Esophagus muscularis mucosa (tissue), 3 donors: ENCODE measurements around the gene OR6B1.

Experiments used
- POLR2A ChIP-seq: fragments of 450-650 bp; IDR thresholded peaks from one replicate; pipeline ENCODE4 v1.6.1; 2017; ENCODE audit warnings: antibody characterized with exemption, moderate library complexity, mild to moderate bottlenecking, low read depth
- POLR2AphosphoS5 ChIP-seq, 2 donors: sonication (generic); formaldehyde crosslinking; IDR thresholded peaks; one replicate each; pipeline ENCODE4 v1.6.1; 2017; ENCODE audit warnings: antibody characterized with exemption in 2 of 2
- TF ChIP-seq, protein P1 (sequence below), 3 experiments: fragments of 200-600 bp in 2 of 3; fragments of 450-650 bp in 1 of 3; sonication (generic) in 2 of 3; IDR thresholded peaks; one replicate each; pipeline ENCODE4 v1.5.1; 2017 to 2019; ENCODE audit warnings: antibody characterized with exemption in 3 of 3, mild to moderate bottlenecking in 2 of 3, moderate library complexity in 1 of 3

DNA sequence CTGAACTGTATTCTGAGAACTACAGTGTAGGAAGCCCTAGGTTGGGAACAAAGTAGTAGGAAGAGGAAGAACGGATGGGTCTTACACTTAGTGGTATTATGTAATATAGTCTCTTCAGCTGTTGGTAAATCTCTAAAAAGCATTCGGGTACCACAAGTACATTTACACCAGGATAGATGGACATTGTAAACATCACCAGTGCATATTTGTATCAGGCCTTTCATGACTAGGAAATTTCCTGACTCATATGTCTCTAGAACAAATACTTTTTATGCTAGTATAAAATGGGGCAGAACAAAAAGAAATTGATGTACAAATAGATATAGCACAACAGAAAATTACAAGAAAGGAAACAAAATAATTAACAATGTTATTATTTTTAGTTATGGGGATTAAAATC is 21.5 kb upstream of the OR6B1 start:
- TF ChIP-seq, protein P1, sequence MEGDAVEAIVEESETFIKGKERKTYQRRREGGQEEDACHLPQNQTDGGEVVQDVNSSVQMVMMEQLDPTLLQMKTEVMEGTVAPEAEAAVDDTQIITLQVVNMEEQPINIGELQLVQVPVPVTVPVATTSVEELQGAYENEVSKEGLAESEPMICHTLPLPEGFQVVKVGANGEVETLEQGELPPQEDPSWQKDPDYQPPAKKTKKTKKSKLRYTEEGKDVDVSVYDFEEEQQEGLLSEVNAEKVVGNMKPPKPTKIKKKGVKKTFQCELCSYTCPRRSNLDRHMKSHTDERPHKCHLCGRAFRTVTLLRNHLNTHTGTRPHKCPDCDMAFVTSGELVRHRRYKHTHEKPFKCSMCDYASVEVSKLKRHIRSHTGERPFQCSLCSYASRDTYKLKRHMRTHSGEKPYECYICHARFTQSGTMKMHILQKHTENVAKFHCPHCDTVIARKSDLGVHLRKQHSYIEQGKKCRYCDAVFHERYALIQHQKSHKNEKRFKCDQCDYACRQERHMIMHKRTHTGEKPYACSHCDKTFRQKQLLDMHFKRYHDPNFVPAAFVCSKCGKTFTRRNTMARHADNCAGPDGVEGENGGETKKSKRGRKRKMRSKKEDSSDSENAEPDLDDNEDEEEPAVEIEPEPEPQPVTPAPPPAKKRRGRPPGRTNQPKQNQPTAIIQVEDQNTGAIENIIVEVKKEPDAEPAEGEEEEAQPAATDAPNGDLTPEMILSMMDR (IDR thresholded peaks at IDR 0.05) = no peak
- TF ChIP-seq POLR2A (no peak), POLR2AphosphoS5 (IDR thresholded peaks at IDR 0.05) (no peak)
